HCT116 (cell line): ENCODE data around the gene JAK1. TPM values are rescaled to one million over a fixed set of nuclear protein-coding genes. Genes with fewer than 3 reads are reported as not detected.

Experiments used
- ATAC-seq: fragments of 200-7000 bp; cut with Tn5 transposase; 2 replicates; pipeline ENCODE4 v1.9.1; 2020; ENCODE audit warnings: mild to moderate bottlenecking, moderate library complexity
- BruUV-seq: library from RNA; stranded (reverse); fragments of 400-500 nt; replicated peaks from 2 replicates; lab custom pipeline; 2021; lab: Mats Ljungman, UMichigan
- CTCF ChIA-PET: fragments of 300-600 bp; sonication (Branson Sonifier 250); formaldehyde crosslinking; loops from one replicate; lab custom pipeline; 2021; ENCODE audit warnings: antibody characterized with exemption; lab: Charles Lee
- POLR2A ChIA-PET: fragments of 300-600, 350-600 bp; sonication (Branson Sonifier 250); formaldehyde crosslinking; loops from one replicate; lab custom pipeline; 2021; ENCODE audit warnings: antibody characterized with exemption; lab: Charles Lee
- RAD21 ChIA-PET, 2 experiments: fragments of 300-600 bp; sonication (Branson Sonifier 250); formaldehyde crosslinking; loops; one replicate each; lab custom pipeline; 2023; ENCODE audit warnings: low total read pairs in 2 of 2; ENCODE audit not compliant: uncharacterized antibody in 2 of 2, unreplicated experiment in 2 of 2, low non-redundant PET in 1 of 2; lab: Charles Lee
- DNase-seq: peaks from one replicate; pipeline ENCODE4 v3.0.0-alpha.2; 2010; ENCODE audit warnings: low read depth, low spot score
- H2AFZ ChIP-seq: fragments of 200-600 bp; shearing (Covaris generic), sonication (generic); 2 replicates; pipeline ENCODE4 v1.6.1; 2017; ENCODE audit warnings: low read depth, mixed run types, mixed read lengths, antibody characterized with exemption, low read length; ENCODE audit not compliant: poor library complexity, severe bottlenecking
- H3K27ac ChIP-seq: 2 replicates; pipeline ENCODE4 v1.5.1; 2012; ENCODE audit warnings: low read depth, low read length
- H3K27me3 ChIP-seq: fragments of 200-600 bp; sonication (generic); 2 replicates; pipeline ENCODE4 v1.6.1; 2016; ENCODE audit warnings: mixed run types, low read length, mixed read lengths; ENCODE audit not compliant: insufficient read depth
- H3K36me3 ChIP-seq, 2 experiments: fragments of 200-500 bp in 1 of 2; fragments of 200-600 bp in 1 of 2; sonication (Bioruptor generic) in 1 of 2; sonication (generic) in 1 of 2; 2 replicates each; pipeline versions ENCODE4 v1.5.1 to v1.6.1; 2014 to 2016; ENCODE audit warnings: low read length in 2 of 2, inconsistent platforms in 1 of 2, mixed read lengths in 1 of 2, mixed run types in 1 of 2; ENCODE audit not compliant: insufficient read depth in 2 of 2, control insufficient read depth in 1 of 2
- H3K4me1 ChIP-seq, 2 experiments: fragments of 200-600 bp in 1 of 2; sonication (generic) in 1 of 2; 2 replicates each; pipeline versions ENCODE4 v1.5.1 to v1.6.1; 2012 to 2017; ENCODE audit warnings: low read length in 2 of 2, inconsistent platforms in 1 of 2, mild to moderate bottlenecking in 1 of 2, mixed read lengths in 1 of 2, mixed run types in 1 of 2, moderate library complexity in 1 of 2; ENCODE audit not compliant: insufficient read depth in 2 of 2, control insufficient read depth in 1 of 2
- H3K4me2 ChIP-seq: fragments of 200-600 bp; sonication (generic); 2 replicates; pipeline ENCODE4 v1.6.1; 2017; ENCODE audit warnings: mixed run types, low read length, mixed read lengths
- H3K4me3 ChIP-seq, 2 experiments: fragments of 200-600 bp in 1 of 2; sonication (generic) in 1 of 2; replicated peaks in 1 of 2; 2 replicates each; pipeline ENCODE4 v1.5.1; 2011 to 2016; ENCODE audit warnings: low read length in 2 of 2, control low read depth in 1 of 2, low read depth in 1 of 2, mild to moderate bottlenecking in 1 of 2, mixed read lengths in 1 of 2, mixed run types in 1 of 2
- H3K79me2 ChIP-seq: fragments of 200-600 bp; sonication (generic); 2 replicates; pipeline ENCODE4 v1.6.1; 2017; ENCODE audit warnings: mild to moderate bottlenecking, mixed run types, low read length, moderate library complexity, mixed read lengths; ENCODE audit not compliant: insufficient read depth
- H3K9ac ChIP-seq: fragments of 200-600 bp; sonication (generic); 2 replicates; pipeline ENCODE4 v1.6.1; 2016; ENCODE audit warnings: low read length, mixed read lengths
- H3K9me2 ChIP-seq: fragments of 200-600 bp; sonication (generic), shearing (Covaris generic); 2 replicates; pipeline ENCODE4 v1.6.1; 2017; ENCODE audit warnings: mixed run types, mild to moderate bottlenecking, moderate library complexity; ENCODE audit not compliant: insufficient read depth
- H3K9me3 ChIP-seq, 2 experiments: fragments of 200-500 bp in 1 of 2; fragments of 200-600 bp in 1 of 2; sonication (Bioruptor generic) in 1 of 2; sonication (generic) in 1 of 2; 2 replicates each; pipeline ENCODE4 v1.6.1; 2014 to 2017; ENCODE audit warnings: low read length in 2 of 2, mixed read lengths in 2 of 2, inconsistent platforms in 1 of 2, low read depth in 1 of 2, mild to moderate bottlenecking in 1 of 2, mixed run types in 1 of 2, moderate library complexity in 1 of 2; ENCODE audit not compliant: control insufficient read depth in 1 of 2, insufficient read depth in 1 of 2
- H4K20me1 ChIP-seq: fragments of 200-600 bp; sonication (generic), shearing (Covaris generic); 2 replicates; pipeline ENCODE4 v1.6.1; 2017; ENCODE audit warnings: mixed run types, mild to moderate bottlenecking, moderate library complexity; ENCODE audit not compliant: insufficient read depth
- ATF3 ChIP-seq: IDR thresholded peaks from 2 replicates; pipeline ENCODE4 v1.6.1; 2012
- CEBPB ChIP-seq: IDR thresholded peaks from 2 replicates; pipeline ENCODE4 v1.6.1; 2012; ENCODE audit warnings: low read depth
- EGR1 ChIP-seq: IDR thresholded peaks from 2 replicates; pipeline ENCODE4 v1.6.1; 2012; ENCODE audit warnings: low read depth
- EZH2 ChIP-seq: fragments of 200-600 bp; sonication (generic); IDR thresholded peaks from 2 replicates; pipeline ENCODE4 v1.6.1; 2017; ENCODE audit warnings: antibody characterized with exemption, mixed run types
- JUND ChIP-seq: IDR thresholded peaks from 2 replicates; pipeline ENCODE4 v1.6.1; 2012
- POLR2A ChIP-seq: IDR thresholded peaks from 2 replicates; pipeline ENCODE4 v1.7.0; 2011; ENCODE audit warnings: borderline replicate concordance; ENCODE audit not compliant: insufficient read depth, insufficient read length; ENCODE audit errors: extremely low read depth
- REST ChIP-seq: IDR thresholded peaks from 2 replicates; pipeline ENCODE4 v1.6.1; 2012; ENCODE audit warnings: low read depth
- SP1 ChIP-seq: IDR thresholded peaks from 2 replicates; pipeline ENCODE4 v1.6.1; 2012; ENCODE audit warnings: low read depth
- SRF ChIP-seq: IDR thresholded peaks from 2 replicates; pipeline ENCODE4 v1.6.1; 2012; ENCODE audit warnings: low read depth
- ZFX ChIP-seq: fragments of 450-650 bp; IDR thresholded peaks from 2 replicates; pipeline ENCODE4 v1.6.1; 2017
- ZNF274 ChIP-seq: fragments of 200-500 bp; sonication (Bioruptor generic); IDR thresholded peaks from 2 replicates; pipeline ENCODE4 v1.6.1; 2014; ENCODE audit warnings: mild to moderate bottlenecking, low read depth, low read length, inconsistent platforms
- intact Hi-C: fragments of 100-400 bp; cut with micrococcal nuclease; formaldehyde crosslinking; loops from 2 replicates; pipeline ENCODE4 v1.10.0; 2022
- total RNA-seq: library from RNA; stranded (reverse); gene quantifications from one replicate; pipeline ENCODE4 v1.2.1, GENCODE V29; 2021; ENCODE audit not compliant: unreplicated experiment

JAK1 gene
- total RNA-seq, 1 experiment from 2014 or later, result 53.2 TPM

GRCh38 chr1:64955097-64956009 lies 11.0 kb downstream of the JAK1 start:
- POLR2A ChIA-PET, result no interaction called here
- H3K79me2 ChIP-seq, result peaks cover 52% of the 10 kb centered on the region
- no peak for TF ChIP-seq ATF3
- no peak for TF ChIP-seq REST
- TF ChIP-seq ZFX, result no peak
- TF ChIP-seq ZNF274, result no peak
- TF ChIP-seq SRF, result no peak
- no peak for TF ChIP-seq CEBPB
- TF ChIP-seq JUND, result no peak
- no peak for TF ChIP-seq POLR2A
- no peak for TF ChIP-seq SP1
- TF ChIP-seq EZH2, result no peak
- no peak for TF ChIP-seq EGR1

More at GRCh38 chr1:64955097-64956009, 11.0 kb downstream of the JAK1 start:
- Histone ChIP-seq H3K27me3 (no peaks in the 10 kb centered on the region), H4K20me1 (no peaks in the 10 kb centered on the region), H3K36me3 (no peaks in the 10 kb centered on the region), H3K9me3 (no peaks in the 10 kb centered on the region), H3K27ac (no peak overlapping the region), H3K4me2 (no peak overlapping the region), H3K9ac (no peak overlapping the region), H2AFZ (no peak overlapping the region), H3K4me3 (no peak overlapping the region), H3K4me1 (peaks cover 14 to 27% of the 10 kb centered on the region in 2 experiments), H3K9me2 (no peaks in the 10 kb centered on the region)
- ChIA-PET RAD21 (no interaction called here), CTCF (no interaction called here)
- no peak; the same call in 1 of the 2 replicates for ATAC-seq
- intact Hi-C loops, result no loop called here
- no peak for DNase-seq
- BruUV-seq, result no TSS peak
